Measurements from ENCODE around the gene CEP120. TPM values are rescaled to one million over a fixed set of nuclear protein-coding genes. Genes with fewer than 3 reads are reported as not detected.

CEP120 gene
- total RNA-seq, 1 experiment from 2014 or later = 25.5 TPM

GRCh38 chr5:123389794-123390193, 33.4 kb downstream of the CEP120 start:
- no peaks in the 10 kb centered on the region for H3K27me3 ChIP-seq (replicated peaks; ENCODE audit: insufficient read depth, low read depth, low read length, poor library complexity)
- POLR2A ChIA-PET (ENCODE audit: low non-redundant PET) = no interaction called here

GRCh38 chr5:123387313-123387712, 35.9 kb downstream of the CEP120 start:
- ChIA-PET POLR2A (ENCODE audit: low non-redundant PET) (no interaction called here), CTCF (no interaction called here)
- no peak overlapping the region for H3K27ac ChIP-seq (ENCODE audit: low read depth, low read length, poor library complexity, severe bottlenecking)
- no peaks in the 10 kb centered on the region for H3K9me3 ChIP-seq (ENCODE audit: low read depth, low read length, poor library complexity, severe bottlenecking)
- no peak for TF ChIP-seq EZH2 (IDR thresholded peaks at IDR 0.05; ENCODE audit: borderline replicate concordance, low read depth, low read length, poor library complexity, severe bottlenecking)
- no peak for TF ChIP-seq CTCF (conservative IDR thresholded peaks at IDR 0.05; ENCODE audit: low read depth, low read length)
- intact Hi-C loops (cut with micrococcal nuclease; ENCODE audit: unreplicated experiment) = no loop called here
- no peak for DNase-seq (ENCODE audit: low spot score)
- no peaks in the 10 kb centered on the region for H3K27me3 ChIP-seq (replicated peaks; ENCODE audit: insufficient read depth, low read depth, low read length, poor library complexity)
- BruUV-seq (replicated peaks) = no TSS peak
- no peak overlapping the region for H3K4me3 ChIP-seq (ENCODE audit: low read depth, low read length, poor library complexity, severe bottlenecking)
- H3K4me1 ChIP-seq (ENCODE audit: insufficient read depth, low read length, poor library complexity, severe bottlenecking) = no peaks in the 10 kb centered on the region
- peaks cover 36% of the 10 kb centered on the region for H3K36me3 ChIP-seq (ENCODE audit: insufficient read depth, low read length, poor library complexity, severe bottlenecking)

More at GRCh38 chr5:123389794-123390193, 33.4 kb downstream of the CEP120 start:
- CTCF ChIA-PET = no interaction called here
- TF ChIP-seq CTCF (conservative IDR thresholded peaks at IDR 0.05; ENCODE audit: low read depth, low read length) (no peak), EZH2 (IDR thresholded peaks at IDR 0.05; ENCODE audit: borderline replicate concordance, low read depth, low read length, poor library complexity, severe bottlenecking) (no peak)
- Histone ChIP-seq H3K36me3 (ENCODE audit: insufficient read depth, low read length, poor library complexity, severe bottlenecking) (peaks cover 22% of the 10 kb centered on the region), H3K4me3 (ENCODE audit: low read depth, low read length, poor library complexity, severe bottlenecking) (no peak overlapping the region), H3K9me3 (ENCODE audit: low read depth, low read length, poor library complexity, severe bottlenecking) (no peaks in the 10 kb centered on the region), H3K27ac (ENCODE audit: low read depth, low read length, poor library complexity, severe bottlenecking) (no peak overlapping the region), H3K4me1 (ENCODE audit: insufficient read depth, low read length, poor library complexity, severe bottlenecking) (no peaks in the 10 kb centered on the region)
- no TSS peak for BruUV-seq (replicated peaks)
- no peak for DNase-seq (ENCODE audit: low spot score)
- intact Hi-C loops (cut with micrococcal nuclease; ENCODE audit: unreplicated experiment) = no loop called here

- ChIA-PET POLR2A (ENCODE audit: low non-redundant PET) (no interaction called here), CTCF (interaction anchor here (0.7 kb wide), 1 partner anchor 11 kb away, joined by 8 read pairs; no protein-coding TSS in a partner anchor)
- no peak overlapping the region for H3K27ac ChIP-seq (ENCODE audit: low read depth, low read length, poor library complexity, severe bottlenecking)
- no peak overlapping the region for H3K4me3 ChIP-seq (ENCODE audit: low read depth, low read length, poor library complexity, severe bottlenecking)
- H3K27me3 ChIP-seq (replicated peaks; ENCODE audit: insufficient read depth, low read depth, low read length, poor library complexity) = no peaks in the 10 kb centered on the region
- intact Hi-C loops (cut with micrococcal nuclease; ENCODE audit: unreplicated experiment) = no loop called here
- DNase-seq (ENCODE audit: low spot score) = no peak
- TF ChIP-seq CTCF (conservative IDR thresholded peaks at IDR 0.05; ENCODE audit: low read depth, low read length) = no peak
- no TSS peak for BruUV-seq (replicated peaks)
- H3K36me3 ChIP-seq (ENCODE audit: insufficient read depth, low read length, poor library complexity, severe bottlenecking) = peaks cover 45% of the 10 kb centered on the region
- H3K4me1 ChIP-seq (ENCODE audit: insufficient read depth, low read length, poor library complexity, severe bottlenecking) = no peaks in the 10 kb centered on the region
- H3K9me3 ChIP-seq (ENCODE audit: low read depth, low read length, poor library complexity, severe bottlenecking) = no peaks in the 10 kb centered on the region
Observed at GRCh38 chr5:123382252-123382651, 41.0 kb downstream of the CEP120 start.
